AG04449 (cell line): ENCODE results near the gene ATP6V0C.

Source experiments
- CTCF ChIA-PET: fragments of 350-600 bp; formaldehyde crosslinking; extraction: SDS; loops from one replicate; lab custom pipeline; 2021; ENCODE audit warnings: antibody characterized with exemption; lab: Yijun Ruan, JAX
- POLR2A ChIA-PET: fragments of 400-600, 350-600 bp; formaldehyde crosslinking; extraction: SDS; loops from one replicate; lab custom pipeline; 2020; ENCODE audit warnings: antibody characterized with exemption, inconsistent platforms; lab: Yijun Ruan, JAX
- DNase-seq: peaks from one replicate; pipeline ENCODE4 v3.0.0-alpha.2; 2010; ENCODE audit warnings: low read depth, low spot score
- H3K4me3 ChIP-seq: 2 replicates; pipeline ENCODE4 v1.5.1; 2011; ENCODE audit warnings: low read depth, mild to moderate bottlenecking, control low read depth, low read length
- CTCF ChIP-seq: IDR thresholded peaks from one replicate; pipeline ENCODE4 v1.5.1; 2011; ENCODE audit warnings: mild to moderate bottlenecking, moderate library complexity, low read length, control low read depth, inconsistent platforms; ENCODE audit not compliant: insufficient read depth; ENCODE audit errors: missing control alignments

ATP6V0C gene

GRCh38 chr16:2482708-2483534, 30.8 kb upstream of the ATP6V0C start:
- H3K4me3 ChIP-seq: peak overlapping the region; percentile 49
- no peak for TF ChIP-seq CTCF
- no peak for DNase-seq
- CTCF ChIA-PET: interaction anchor here (0.9 to 5.1 kb wide), 8 partner anchors 9 to 53 kb away, joined by 3 to 41 read pairs (median 4); partner anchors contain the start of genes ATP6V0C, CCNF and TEDC2
- POLR2A ChIA-PET: interaction anchor here (0.8 to 1.6 kb wide), 4 partner anchors 8 to 231 kb away, joined by 3 to 7 read pairs (median 5); partner anchors contain the start of genes ECI1, TBC1D24 and TEDC2

- DNase-seq: no peak
- ChIA-PET CTCF (interaction anchor here (1.2 to 5.1 kb wide), 5 partner anchors 10 to 26 kb away, joined by 3 to 41 read pairs (median 5); partner anchors contain the start of gene TBC1D24), POLR2A (interaction anchor here (1.6 kb wide), 1 partner anchor 9 kb away, joined by 6 read pairs; the partner anchor contains the start of gene TBC1D24)
- no peak overlapping the region for H3K4me3 ChIP-seq
- no peak for TF ChIP-seq CTCF
Measured at GRCh38 chr16:2483939-2484897, 29.5 kb upstream of the ATP6V0C start.

- ChIA-PET CTCF (interaction anchor here (1.3 to 5.1 kb wide), 3 partner anchors 11 to 25 kb away, joined by 3 to 41 read pairs (median 7); partner anchors contain the start of gene TBC1D24), POLR2A (no interaction called here)
Measured at GRCh38 chr16:2484898-2485508, 28.7 kb upstream of the ATP6V0C start.

GRCh38 chr16:2485811-2486507, 27.8 kb upstream of the ATP6V0C start:
- ChIA-PET POLR2A (no interaction called here), CTCF (interaction anchor here (0.9 to 5.1 kb wide), 4 partner anchors 12 to 146 kb away, joined by 3 to 41 read pairs (median 5); partner anchors contain the start of genes ABCA3 and TBC1D24)
- DNase-seq: no peak
- H3K4me3 ChIP-seq: no peak overlapping the region
- TF ChIP-seq CTCF: no peak

More at GRCh38 chr16:2484898-2485508, 28.7 kb upstream of the ATP6V0C start:
- no peak for DNase-seq
- TF ChIP-seq CTCF: no peak
- no peak overlapping the region for H3K4me3 ChIP-seq
